Fibroblast of mammary gland (primary cell): Measurements from ENCODE around the gene BCR.

Experiments used
- DNase-seq: peaks from one replicate; pipeline ENCODE4 v3.0.0-alpha.2; 2010; ENCODE audit warnings: low read depth
- H3K4me3 ChIP-seq: 2 replicates; pipeline ENCODE4 v1.5.1; 2011; ENCODE audit warnings: low read depth, mild to moderate bottlenecking, low read length, moderate library complexity; ENCODE audit not compliant: control insufficient read depth
- TF ChIP-seq, protein P1 (sequence below): conservative IDR thresholded peaks from 2 replicates; pipeline ENCODE4 v1.5.1; 2011; ENCODE audit warnings: low read depth, low read length, inconsistent platforms; ENCODE audit not compliant: control insufficient read depth, insufficient read depth

The BCR gene

DNA sequence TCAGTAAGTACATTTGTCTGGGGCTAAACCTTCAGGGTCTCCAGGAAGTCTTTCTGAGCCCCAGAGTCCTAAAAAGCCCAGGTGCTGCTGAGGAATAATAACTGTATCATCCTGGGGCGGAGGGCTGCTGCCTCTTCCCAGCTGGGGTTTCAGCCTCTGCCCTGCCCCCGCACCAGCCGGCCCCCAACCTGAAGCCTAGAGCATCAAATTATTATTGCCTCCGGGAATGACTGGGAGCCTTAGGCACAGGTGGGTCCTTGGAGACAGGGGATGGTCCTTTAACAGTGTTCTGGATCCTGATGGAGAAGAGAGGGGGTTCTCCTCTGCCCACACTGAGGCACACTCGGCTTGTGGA is 64.4 kb downstream of the BCR start:
- TF ChIP-seq, protein P1, sequence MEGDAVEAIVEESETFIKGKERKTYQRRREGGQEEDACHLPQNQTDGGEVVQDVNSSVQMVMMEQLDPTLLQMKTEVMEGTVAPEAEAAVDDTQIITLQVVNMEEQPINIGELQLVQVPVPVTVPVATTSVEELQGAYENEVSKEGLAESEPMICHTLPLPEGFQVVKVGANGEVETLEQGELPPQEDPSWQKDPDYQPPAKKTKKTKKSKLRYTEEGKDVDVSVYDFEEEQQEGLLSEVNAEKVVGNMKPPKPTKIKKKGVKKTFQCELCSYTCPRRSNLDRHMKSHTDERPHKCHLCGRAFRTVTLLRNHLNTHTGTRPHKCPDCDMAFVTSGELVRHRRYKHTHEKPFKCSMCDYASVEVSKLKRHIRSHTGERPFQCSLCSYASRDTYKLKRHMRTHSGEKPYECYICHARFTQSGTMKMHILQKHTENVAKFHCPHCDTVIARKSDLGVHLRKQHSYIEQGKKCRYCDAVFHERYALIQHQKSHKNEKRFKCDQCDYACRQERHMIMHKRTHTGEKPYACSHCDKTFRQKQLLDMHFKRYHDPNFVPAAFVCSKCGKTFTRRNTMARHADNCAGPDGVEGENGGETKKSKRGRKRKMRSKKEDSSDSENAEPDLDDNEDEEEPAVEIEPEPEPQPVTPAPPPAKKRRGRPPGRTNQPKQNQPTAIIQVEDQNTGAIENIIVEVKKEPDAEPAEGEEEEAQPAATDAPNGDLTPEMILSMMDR: no peak
- no peak for DNase-seq
- H3K4me3 ChIP-seq: no peak overlapping the region

DNA sequence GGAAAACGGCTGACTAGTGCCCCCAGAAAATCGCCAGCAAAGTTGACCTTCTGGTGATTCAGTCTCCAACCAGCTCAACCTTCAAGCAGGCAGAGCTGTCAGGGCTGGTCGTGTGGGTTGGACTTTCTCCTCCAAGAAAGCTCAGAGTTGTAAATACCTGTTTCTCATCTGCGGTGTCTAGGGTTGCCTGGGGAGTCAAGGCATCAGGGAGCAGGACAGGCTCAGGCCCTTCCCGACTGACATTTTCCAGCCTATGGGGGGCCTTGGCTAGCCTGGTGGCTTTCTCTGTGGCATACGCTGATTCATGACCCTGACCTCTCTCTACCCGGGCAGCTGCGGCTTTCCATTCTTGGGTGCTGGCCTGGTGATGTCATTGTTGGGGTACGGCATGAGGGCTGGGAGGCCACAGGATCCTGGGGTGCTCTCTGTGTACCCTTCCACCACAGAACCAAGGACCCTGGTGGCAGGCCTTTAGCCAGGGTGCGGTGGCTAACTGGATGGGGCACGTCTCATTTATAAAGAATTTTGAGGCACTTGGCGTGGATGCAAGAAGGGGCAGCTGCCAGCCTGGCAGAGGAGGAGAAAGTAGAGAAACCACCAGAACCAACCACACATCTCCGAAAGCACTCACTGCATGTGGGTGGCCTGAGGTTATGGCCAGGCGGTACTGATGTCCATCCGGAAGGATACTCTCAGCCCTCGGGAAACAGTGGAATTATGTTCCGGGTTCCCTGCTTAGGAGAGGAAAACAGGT is 64.9 kb downstream of the BCR start:
- peak; percentile 58 for DNase-seq
- TF ChIP-seq, protein P1: no peak
- H3K4me3 ChIP-seq: no peak overlapping the region

DNA sequence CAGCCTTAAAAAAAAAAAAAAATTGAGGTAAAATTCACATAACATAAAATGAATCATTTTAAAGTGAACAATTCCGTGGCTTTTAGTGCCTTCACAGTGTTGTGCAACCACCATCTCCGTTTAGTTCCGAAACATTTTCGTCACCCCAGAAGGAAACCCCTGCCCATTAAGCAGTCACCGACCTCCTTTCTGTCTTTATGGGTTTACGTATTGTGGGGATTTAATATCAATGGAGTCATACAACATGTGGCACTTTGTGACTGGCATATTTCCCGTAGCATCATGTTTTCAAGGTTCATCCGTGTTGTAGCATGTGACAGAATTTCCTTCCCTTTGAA is 65.5 kb downstream of the BCR start:
- no peak overlapping the region for H3K4me3 ChIP-seq
- DNase-seq: no peak
- TF ChIP-seq, protein P1: no peak

DNA sequence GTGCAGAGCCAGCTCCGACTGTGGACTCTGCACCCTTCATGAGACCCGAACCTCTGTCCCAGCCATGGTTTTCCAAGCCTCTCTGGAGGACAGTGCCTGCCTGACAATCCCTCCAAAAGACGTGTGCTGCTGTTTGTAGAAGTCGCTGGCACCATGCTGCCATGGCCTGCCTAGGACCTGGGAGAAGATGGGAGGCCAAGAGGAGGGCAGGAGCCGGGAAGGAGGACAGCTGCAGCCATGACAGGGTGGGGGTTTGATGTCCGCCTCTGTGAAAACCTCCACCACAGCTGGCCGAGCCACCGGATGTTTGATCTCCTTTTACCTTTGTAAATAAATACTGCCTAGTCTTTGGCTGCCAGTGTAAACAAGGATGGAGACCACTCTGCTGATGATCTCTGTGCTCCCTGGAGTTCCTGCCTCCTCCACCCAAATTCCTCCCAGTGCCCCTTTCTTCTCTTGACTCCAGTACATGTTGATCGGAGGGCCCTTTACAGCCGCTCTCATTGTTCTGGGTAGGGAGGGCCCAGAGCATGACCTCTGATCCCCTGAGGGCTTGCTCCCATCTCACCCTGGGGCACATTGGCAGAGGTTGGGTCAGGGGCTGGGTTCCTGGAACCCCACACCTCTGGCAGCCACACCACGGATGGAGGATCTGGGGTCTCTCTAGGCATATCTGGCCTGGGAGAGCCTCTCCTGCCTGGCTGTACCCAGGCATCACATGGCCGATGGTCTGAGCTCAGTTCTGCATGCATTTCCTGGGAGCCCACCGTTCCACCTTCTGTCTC is 66.9 kb downstream of the BCR start:
- H3K4me3 ChIP-seq: no peak overlapping the region
- no peak for DNase-seq
- TF ChIP-seq, protein P1: no peak

DNA sequence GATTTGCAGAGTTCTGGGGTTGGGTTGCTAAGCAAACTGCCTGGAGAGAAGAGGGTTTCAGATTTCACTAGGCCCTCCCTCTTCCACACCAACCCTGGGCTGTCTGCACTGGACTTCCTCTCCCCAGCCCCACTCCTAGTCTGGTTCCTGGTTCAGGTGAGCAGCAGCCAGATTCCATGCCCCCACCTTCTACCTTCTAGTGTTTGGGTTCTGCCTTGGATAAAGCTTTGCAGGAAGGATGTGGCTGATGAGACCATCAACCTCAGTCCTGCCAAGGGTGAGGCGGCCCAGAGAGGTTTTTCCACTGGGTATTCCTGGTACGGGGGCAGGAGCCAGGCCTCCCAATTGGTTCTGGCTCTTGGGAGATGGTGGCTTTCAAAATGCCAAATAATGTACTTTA is 68.3 kb downstream of the BCR start:
- TF ChIP-seq, protein P1: no peak
- no peak overlapping the region for H3K4me3 ChIP-seq
- DNase-seq: peak; percentile 28

DNA sequence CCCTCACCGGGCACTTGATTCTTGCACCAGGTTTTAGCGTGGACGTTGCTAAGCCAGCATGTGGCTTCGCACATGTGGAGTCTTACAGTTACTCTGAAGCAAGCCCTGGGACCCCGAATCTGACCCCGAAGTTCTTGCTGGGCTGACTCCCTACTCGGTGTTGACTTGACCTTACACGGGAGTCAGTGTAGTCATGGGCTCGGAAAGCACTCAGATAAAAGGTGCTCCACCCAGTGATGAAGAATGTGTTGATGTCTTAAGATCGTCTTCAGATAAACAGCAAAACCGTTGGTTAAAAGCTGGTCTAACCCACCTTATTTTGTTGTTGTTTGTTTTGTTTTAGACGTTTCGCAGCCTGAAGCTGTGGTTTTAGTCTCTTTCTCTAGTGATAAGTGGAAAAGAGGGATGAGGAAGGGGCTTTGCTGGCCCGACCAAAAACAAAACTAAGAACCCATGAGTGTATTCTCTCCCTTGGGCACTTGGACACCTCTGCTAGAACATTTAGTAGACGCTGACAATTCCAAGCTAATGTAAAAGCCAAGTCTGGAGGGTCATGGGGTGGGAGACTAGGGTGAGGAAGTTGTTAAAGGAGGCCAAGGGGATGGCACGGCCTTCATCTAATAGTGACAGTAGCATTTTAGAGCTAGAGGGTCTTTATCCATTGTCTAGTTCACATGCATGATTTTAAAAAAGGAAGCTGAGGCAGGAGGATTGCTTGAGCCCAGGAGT is 69.9 kb downstream of the BCR start:
- no peak overlapping the region for H3K4me3 ChIP-seq
- no peak for DNase-seq
- TF ChIP-seq, protein P1: no peak
